HG03442 (cell line): ENCODE measurements around the gene ZNF438.
"Not testable (repeated sequence)": the region's sequence is repeated elsewhere in the genome, so short reads cannot be mapped to it uniquely, and the experiment has no call there.

Experiments
- ATAC-seq: cut with Tn5 transposase; IDR thresholded peaks from one replicate; pipeline ENCODE4 v1.9.1; 2021; ENCODE audit warnings: mild to moderate bottlenecking, moderate library complexity; ENCODE audit not compliant: unreplicated experiment

ZNF438 gene

DNA sequence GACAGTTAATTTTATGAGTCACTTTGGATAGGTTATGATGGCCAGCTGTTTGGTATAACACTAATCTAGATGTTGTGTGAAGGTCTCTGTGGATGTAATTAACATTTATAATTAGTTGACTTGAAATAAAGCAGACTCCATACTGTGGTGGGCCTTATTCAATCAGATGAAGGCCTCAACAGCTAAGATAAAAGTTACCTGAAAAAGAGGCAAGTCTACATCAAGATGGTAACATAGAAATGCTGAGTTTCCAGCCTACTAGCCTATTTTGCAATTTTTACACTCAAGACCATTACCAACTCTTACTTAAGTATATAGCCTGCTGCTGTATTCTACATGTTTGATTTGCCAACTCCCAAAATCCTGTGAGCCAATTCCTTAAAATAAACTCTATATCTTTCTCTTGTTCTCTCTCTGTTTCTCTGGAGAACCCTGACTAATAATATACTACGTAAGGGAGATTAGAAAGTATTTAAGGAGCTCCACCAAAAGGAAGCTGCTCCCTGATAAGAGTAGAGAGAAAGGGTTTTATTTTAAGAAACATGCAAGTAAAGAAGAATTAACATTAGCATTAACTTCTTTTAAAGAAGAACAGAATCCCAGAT is 42.7 kb downstream of the ZNF438 start:
- no peak for ATAC-seq

DNA sequence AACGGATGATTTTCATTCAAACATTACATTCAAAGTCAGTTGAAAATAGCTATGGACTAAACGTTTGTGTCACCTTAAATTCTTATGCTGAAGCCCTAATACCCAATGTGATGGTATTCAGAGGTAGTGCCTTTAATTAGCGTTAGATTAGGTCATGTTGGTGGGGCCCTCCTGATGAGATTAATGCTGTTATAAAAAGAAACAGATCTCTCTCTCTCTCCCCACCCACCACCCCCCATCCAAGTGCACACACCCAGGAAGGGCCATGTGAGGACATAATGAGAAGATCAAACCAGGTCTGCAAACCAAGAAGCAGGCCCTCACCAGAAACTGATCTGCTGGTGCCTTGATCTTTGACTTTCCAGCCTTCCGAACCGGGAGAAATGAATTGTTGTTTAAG is 44.2 kb downstream of the ZNF438 start:
- ATAC-seq = no peak

- no peak for ATAC-seq
Measured at GRCh38 chr10:30986053-30986555, 45.6 kb downstream of the ZNF438 start.

- no peak for ATAC-seq
Measured at GRCh38 chr10:30985512-30985911, 46.2 kb downstream of the ZNF438 start.

DNA sequence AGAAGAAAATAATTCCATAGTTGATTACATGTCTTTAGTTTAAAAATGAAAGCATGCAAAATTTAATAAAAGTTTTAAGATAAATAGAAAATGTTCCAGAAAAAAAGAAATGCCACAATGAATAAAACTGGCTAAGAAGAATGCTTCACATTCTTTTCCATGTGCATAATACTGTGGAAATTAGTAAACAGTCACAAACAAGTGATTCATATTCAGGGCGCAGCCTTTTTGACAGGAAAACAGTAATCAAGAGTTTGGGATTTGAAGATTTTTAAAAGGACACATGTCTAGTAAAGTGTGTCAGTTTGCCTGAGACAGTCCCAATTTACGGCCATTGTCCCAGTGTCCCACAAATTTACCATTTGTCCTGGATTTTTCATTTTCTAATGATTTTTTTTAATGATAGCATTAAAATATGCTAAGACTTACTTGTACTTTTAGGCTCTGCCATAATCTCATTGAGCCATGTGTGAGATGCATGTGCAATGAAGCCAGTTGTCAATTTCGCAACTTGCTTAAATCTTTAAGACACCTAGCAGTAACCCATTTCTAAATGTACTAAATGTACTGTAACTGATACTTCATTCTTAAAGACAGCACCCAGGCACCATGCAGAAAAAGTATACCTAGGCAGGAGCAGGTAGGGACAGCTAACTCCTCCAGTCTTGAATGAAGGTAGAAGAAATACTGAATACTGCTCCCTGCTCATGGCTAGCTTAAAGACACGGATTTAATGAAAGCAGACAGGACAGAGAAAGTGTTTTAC is 46.9 kb downstream of the ZNF438 start:
- no peak for ATAC-seq

GRCh38 chr10:30983209-30983608 is 48.5 kb downstream of the ZNF438 start:
- not testable (repeated sequence) for ATAC-seq

DNA sequence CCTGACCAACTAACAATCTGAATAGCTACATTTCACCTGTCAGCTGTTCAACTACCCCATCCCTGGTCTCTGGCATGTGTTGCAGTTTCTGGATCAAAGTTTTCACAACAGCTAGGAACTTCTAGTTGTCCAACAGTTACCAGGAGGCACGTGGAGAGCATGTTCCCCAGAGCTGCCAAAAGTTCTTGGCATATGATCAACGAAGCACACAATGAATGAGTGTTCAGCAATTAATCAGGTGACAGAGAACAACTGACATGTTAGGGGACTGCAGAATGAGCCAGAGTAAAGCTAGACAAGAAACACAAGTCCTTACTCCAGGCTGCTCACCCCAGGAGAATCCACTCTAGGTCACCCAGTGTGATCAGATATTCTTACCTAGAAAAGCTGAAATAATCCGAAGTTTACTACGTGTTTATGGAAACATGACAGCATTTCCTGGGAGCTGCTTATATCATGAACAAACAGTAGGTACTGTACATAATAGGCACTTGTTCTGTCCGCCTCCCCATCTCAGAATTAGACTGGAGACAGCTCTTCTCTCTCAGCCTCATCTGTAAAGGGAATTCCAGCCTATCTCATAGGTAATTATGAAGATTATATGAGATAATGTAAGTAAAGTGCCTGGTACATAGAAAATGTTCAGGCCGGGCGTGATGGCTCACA is 50.6 kb downstream of the ZNF438 start:
- no peak for ATAC-seq

GRCh38 chr10:30979956-30980355 is 51.7 kb downstream of the ZNF438 start:
- no peak for ATAC-seq

DNA sequence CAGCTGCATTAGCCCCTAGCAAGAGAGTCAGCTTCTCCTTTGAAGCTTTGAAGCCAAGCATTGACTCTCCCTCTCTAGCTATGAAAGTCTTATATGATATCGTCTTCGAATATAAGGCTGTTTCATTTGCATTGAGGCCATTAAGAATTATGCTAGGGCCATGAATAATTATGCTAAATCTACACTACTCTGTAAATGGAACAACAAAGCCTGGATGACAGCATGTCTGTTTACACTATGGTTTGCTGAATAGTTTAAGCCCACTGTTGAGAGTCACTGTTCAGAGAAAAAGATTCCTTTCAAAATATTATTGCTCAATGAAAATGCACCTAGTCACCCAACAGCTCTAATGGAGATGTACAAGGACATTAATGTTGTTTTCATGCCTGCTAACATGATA is 52.8 kb downstream of the ZNF438 start:
- ATAC-seq = no peak

- ATAC-seq = no peak
Measured at GRCh38 chr10:30977385-30977784, 54.3 kb downstream of the ZNF438 start.

- ATAC-seq = no peak
Measured at GRCh38 chr10:30974773-30975415, 56.8 kb downstream of the ZNF438 start.

DNA sequence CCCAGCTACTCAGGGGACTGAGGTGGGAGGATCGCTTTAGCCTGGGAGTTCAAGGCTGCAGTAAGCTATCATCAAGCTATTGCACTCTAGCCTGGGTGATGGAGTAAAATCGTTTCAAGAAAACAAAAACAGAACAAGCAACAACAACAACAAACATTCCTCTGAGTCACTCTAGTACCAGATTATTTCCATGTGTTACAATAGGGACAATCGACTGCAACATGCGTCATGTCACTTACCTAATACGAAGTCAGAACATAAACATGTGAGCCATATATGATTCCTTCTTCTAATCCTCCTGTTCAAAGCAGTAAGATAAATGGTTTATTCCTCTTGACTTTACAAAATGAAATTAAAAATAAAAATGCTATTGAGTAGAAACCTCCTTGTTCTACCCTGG is 57.3 kb downstream of the ZNF438 start:
- ATAC-seq = no peak

DNA sequence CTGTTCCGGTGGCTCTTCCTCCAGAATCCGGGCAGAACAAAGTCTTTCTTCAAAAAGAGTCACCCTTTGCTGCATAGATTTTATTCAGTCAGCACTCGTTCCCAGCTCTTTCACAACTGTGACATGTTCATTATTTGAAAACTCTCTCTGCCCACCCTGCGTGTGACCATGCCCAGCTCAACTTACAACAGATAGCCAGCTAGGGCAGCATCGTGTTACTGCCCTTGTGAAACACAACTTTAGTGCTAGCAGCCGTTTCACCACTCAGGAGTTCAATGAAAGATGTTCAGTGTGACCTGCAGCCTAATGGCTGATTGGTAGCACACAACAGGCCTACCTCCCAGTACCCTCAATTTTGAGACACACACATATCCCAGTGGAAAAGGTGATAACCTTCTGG is 57.9 kb downstream of the ZNF438 start:
- no peak for ATAC-seq

DNA sequence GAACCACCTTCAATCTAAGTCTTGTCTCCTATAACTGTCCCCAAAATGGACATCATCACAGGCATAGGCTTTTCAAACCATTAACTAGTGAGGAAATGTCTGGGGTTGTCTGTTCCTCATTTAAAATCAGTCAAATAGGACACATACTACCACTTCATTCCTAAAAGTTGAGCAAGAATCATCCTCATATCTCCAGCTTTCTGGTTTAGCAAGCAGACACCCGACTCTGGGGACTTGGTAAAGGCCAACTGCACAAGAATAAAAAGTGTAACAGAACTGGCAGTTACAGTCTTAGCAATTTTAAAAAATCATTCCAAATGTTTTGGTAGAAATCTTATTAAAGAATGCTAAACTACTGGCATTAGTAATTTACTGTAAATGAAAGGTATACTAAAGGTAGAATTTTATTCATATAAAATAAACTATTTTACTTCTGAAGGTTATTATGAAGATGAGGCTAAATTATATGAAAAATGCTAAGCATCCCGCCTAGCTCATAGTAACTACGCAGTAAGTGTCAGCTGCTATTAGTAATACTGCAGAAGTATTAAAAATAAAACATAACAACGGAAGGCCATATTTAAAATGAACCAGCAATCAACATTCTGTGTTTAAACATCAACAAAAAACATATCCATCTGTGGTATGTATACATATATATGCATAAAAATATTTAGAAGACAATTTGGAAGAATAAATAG is 60.8 kb downstream of the ZNF438 start:
- ATAC-seq = no peak

- no peak for ATAC-seq
Measured at GRCh38 chr10:30968711-30969110, 63.0 kb downstream of the ZNF438 start.

GRCh38 chr10:30967650-30968410 is 63.8 kb downstream of the ZNF438 start:
- ATAC-seq = no peak

DNA sequence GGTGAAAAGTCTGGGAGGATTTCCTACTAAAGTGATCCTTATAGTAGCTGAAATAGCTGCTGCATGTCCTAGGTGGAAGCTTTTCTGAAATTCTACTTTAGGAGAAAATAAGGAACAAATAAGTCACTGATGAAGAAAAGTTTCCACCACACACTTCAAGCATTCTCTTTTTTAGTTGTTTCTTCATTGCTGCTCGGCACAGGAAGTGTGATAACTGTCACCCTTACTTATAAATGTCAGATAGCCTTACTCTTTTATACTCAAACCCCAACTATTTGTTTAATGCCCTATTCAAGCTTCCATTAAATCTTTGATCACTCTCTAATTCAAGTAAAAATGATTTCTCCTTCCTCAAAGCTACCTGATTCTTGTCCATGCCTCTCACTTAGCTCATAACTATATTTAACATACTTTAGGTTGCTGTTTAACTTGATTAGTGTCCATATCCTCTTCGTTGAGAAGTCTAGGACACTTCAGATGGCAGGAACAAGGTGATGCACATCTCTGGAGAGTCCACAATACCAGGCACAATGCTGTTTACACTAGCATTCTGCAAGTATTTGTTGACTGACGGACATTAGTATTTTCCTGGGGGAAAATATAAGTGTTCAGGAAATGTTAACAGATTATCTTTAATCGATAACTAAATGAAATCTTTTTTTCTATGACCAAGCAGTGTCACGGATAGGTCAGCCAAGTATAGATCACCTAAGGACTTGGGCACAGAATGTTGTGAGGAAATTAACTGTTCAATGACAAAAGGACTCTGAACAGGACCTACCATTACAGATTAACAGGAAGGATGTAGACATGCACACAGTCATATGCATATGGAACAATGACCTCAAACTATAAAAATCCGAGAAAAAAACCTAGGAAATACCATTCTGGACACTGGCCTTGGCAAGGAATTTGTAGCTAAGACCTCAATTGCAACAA is 67.4 kb downstream of the ZNF438 start:
- ATAC-seq = no peak

DNA sequence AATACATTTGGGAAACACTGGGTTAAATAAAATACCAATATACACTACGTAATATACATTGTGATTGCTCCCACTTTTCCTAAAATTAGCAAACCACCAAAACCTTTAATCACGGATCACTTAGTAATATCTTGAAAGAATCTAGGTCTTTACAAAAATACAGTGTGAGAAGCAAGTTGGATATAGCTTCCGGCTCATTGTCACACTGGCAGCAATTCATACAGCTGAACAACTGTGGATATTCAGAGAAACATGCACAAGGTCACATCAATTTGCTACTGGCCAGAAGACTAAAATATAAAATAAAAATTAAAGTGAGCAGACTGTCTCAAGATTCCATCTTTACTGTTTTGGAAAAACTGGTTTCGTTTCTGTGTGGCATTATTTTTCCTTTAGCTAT is 69.1 kb downstream of the ZNF438 start:
- no peak for ATAC-seq

GRCh38 chr10:30959836-30960210 is 71.8 kb downstream of the ZNF438 start:
- no peak for ATAC-seq
